BJ (cell line): ENCODE data around the gene BCDIN3D. TPM values are rescaled to one million over a fixed set of nuclear protein-coding genes. Genes with fewer than 3 reads are reported as not detected.

Source experiments
- CTCF ChIA-PET: fragments of 350-600 bp; formaldehyde crosslinking; extraction: SDS; loops from one replicate; lab custom pipeline; 2021; ENCODE audit warnings: antibody characterized with exemption, inconsistent platforms; lab: Yijun Ruan, JAX
- POLR2A ChIA-PET: fragments of 300-600 bp; sonication (Branson Sonifier 250); formaldehyde crosslinking; extraction: SDS; loops from one replicate; lab custom pipeline; 2021; ENCODE audit warnings: antibody characterized with exemption; lab: Charles Lee
- DNase-seq: peaks from one replicate; pipeline ENCODE4 v3.0.0-alpha.2; 2011; ENCODE audit warnings: low read depth
- H3K27me3 ChIP-seq: 2 replicates; pipeline ENCODE4 v1.6.0; 2011; ENCODE audit warnings: low read length; ENCODE audit not compliant: control insufficient read depth, insufficient read depth
- H3K36me3 ChIP-seq: 2 replicates; pipeline ENCODE4 v1.5.1; 2011; ENCODE audit warnings: low read length; ENCODE audit not compliant: control insufficient read depth, insufficient read depth
- H3K4me3 ChIP-seq: 2 replicates; pipeline ENCODE4 v1.5.1; 2011; ENCODE audit warnings: low read depth, mild to moderate bottlenecking, control low read depth, low read length
- polyA plus RNA-seq: library from polyadenylated mRNA; depleted of rRNA; stranded (reverse); fragments of >200 nt; gene quantifications from 2 replicates; pipeline ENCODE4 v1.2.3, GENCODE V29; 2011
- TF ChIP-seq, protein P1 (sequence below): IDR thresholded peaks from 2 replicates; pipeline ENCODE4 v1.5.1; 2011; ENCODE audit warnings: low read depth, mild to moderate bottlenecking, control low read depth, inconsistent platforms, low read length, moderate library complexity; ENCODE audit not compliant: insufficient read depth

The BCDIN3D gene
- polyA plus RNA-seq, 1 experiment = 2.6 TPM

- H3K4me3 ChIP-seq = no peak overlapping the region
- ChIA-PET CTCF (interaction anchor here (0.6 to 6.8 kb wide), 13 partner anchors 12 to 232 kb away, joined by 3 to 91 read pairs (median 5); partner anchors contain the start of gene TMBIM6), POLR2A (interaction anchor here (0.5 kb wide), 1 partner anchor 646 kb away, joined by 4 read pairs; no protein-coding TSS in a partner anchor)
- peak; percentile 86 for DNase-seq
- H3K36me3 ChIP-seq = no peaks in the 10 kb centered on the region
- peaks cover 2% of the 10 kb centered on the region; the same call in 1 of the 2 replicates for H3K27me3 ChIP-seq
- TF ChIP-seq, protein P1, sequence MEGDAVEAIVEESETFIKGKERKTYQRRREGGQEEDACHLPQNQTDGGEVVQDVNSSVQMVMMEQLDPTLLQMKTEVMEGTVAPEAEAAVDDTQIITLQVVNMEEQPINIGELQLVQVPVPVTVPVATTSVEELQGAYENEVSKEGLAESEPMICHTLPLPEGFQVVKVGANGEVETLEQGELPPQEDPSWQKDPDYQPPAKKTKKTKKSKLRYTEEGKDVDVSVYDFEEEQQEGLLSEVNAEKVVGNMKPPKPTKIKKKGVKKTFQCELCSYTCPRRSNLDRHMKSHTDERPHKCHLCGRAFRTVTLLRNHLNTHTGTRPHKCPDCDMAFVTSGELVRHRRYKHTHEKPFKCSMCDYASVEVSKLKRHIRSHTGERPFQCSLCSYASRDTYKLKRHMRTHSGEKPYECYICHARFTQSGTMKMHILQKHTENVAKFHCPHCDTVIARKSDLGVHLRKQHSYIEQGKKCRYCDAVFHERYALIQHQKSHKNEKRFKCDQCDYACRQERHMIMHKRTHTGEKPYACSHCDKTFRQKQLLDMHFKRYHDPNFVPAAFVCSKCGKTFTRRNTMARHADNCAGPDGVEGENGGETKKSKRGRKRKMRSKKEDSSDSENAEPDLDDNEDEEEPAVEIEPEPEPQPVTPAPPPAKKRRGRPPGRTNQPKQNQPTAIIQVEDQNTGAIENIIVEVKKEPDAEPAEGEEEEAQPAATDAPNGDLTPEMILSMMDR = no peak
These were observed 26.3 kb upstream of the BCDIN3D start for GRCh38 chr12:49868952-49869815.

GRCh38 chr12:49868449-49868848 is 25.5 kb upstream of the BCDIN3D start:
- Histone ChIP-seq H3K36me3 (no peaks in the 10 kb centered on the region), H3K27me3 (peaks cover 4% of the 10 kb centered on the region; the same call in 1 of the 2 replicates), H3K4me3 (no peak overlapping the region)
- DNase-seq = no peak
- POLR2A ChIA-PET = no interaction called here
- CTCF ChIA-PET = interaction anchor here (0.6 to 6.8 kb wide), 19 partner anchors 13 to 231 kb away, joined by 3 to 91 read pairs (median 10); partner anchors contain the start of gene TMBIM6
- TF ChIP-seq, protein P1 = no peak

DNA sequence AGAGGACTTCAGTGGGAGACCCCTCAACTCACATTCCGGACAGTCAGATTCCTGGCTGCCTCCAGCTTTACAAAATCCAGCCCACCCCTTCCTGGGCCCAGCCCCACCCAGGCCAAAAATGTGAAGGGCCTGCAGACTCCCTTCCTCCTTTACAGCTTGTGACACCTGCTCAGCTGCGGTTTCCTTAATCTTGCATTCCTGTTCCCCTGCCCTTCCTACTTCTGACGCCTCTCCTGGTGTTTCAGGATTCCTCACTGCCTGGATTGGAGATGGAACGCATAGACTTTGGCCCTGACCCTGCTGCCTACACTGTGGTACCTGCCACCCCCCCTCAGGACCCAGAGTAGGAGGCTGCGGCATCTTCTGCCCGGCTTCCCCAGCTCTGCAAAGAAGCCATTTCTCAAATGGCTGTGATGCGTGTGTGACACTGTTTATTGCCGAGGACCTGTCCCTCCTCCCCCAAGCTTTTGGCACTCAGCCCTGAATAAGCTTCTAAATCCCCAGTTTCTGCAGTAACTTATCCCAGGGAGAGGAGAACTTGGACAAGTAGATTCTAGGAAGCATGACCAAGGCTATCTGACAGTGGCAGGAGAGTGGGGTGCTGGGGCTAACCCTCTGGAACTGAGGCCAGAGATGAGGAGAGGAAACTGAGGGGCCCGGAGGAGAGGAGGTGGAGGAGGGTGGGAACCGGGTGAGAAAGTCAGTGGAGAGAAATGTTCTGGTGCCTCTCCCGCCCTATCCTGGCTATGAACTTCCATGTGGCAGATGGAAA is 24.9 kb upstream of the BCDIN3D start:
- H3K36me3 ChIP-seq = no peaks in the 10 kb centered on the region
- H3K4me3 ChIP-seq = no peak overlapping the region
- ChIA-PET CTCF (interaction anchor here (0.6 to 6.8 kb wide), 31 partner anchors 11 to 207 kb away, joined by 3 to 91 read pairs (median 7); partner anchors contain the start of gene BCDIN3D), POLR2A (no interaction called here)
- TF ChIP-seq, protein P1 = no peak
- DNase-seq = no peak
- H3K27me3 ChIP-seq = peaks cover 4% of the 10 kb centered on the region; the same call in 1 of the 2 replicates

DNA sequence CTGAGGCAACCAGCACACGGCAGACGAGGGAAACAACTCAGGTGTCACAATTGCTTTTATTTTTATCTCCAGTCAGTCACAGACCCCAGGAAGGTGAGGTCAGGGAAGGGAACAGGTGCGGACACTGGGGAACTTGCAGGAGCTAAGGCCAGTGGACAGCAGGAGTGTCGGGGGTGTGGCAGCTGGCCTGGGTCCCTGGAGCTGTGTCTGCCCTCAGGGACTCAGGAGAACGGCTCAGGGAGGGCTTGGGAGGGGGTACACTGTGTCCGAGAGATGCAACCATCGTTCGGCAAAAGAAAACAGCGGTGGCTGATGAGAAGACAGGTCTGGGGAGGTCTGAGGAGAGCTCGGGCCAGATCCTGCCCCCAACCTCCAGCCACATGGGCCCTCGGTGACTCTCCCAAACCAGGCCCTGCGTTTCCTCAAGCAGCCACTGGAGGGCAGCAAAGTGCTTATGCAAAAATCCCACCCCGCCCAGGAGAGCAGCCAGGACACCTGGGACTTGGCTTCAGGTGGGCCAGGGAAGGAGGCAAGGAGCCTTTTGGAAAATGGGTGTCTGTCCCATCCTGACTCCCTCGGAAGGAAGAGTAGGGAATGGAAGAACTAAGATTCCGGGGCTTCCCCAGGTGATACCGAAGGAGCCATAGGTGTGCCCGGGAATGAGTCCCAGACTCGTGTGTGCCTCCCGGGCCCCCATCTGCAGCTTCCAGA is 24.1 kb upstream of the BCDIN3D start:
- ChIA-PET POLR2A (no interaction called here), CTCF (interaction anchor here (0.6 to 6.8 kb wide), 36 partner anchors 9 to 208 kb away, joined by 3 to 91 read pairs (median 5); partner anchors contain the start of genes BCDIN3D and NCKAP5L)
- DNase-seq = no peak
- Histone ChIP-seq H3K4me3 (no peak overlapping the region), H3K27me3 (peaks cover 4% of the 10 kb centered on the region; the same call in 1 of the 2 replicates), H3K36me3 (no peaks in the 10 kb centered on the region)
- TF ChIP-seq, protein P1 = peak; percentile 97
